Measurements from ENCODE around the gene SPRED1. TPM values are rescaled to one million over a fixed set of nuclear protein-coding genes. Genes with fewer than 3 reads are reported as not detected.

SPRED1 gene
- total and polyA plus RNA-seq, 2 of the 13 experiments (the other 11 are each of a cell fraction or from before 2014, with no cell fraction given), result 3.8 to 9.6 TPM

DNA sequence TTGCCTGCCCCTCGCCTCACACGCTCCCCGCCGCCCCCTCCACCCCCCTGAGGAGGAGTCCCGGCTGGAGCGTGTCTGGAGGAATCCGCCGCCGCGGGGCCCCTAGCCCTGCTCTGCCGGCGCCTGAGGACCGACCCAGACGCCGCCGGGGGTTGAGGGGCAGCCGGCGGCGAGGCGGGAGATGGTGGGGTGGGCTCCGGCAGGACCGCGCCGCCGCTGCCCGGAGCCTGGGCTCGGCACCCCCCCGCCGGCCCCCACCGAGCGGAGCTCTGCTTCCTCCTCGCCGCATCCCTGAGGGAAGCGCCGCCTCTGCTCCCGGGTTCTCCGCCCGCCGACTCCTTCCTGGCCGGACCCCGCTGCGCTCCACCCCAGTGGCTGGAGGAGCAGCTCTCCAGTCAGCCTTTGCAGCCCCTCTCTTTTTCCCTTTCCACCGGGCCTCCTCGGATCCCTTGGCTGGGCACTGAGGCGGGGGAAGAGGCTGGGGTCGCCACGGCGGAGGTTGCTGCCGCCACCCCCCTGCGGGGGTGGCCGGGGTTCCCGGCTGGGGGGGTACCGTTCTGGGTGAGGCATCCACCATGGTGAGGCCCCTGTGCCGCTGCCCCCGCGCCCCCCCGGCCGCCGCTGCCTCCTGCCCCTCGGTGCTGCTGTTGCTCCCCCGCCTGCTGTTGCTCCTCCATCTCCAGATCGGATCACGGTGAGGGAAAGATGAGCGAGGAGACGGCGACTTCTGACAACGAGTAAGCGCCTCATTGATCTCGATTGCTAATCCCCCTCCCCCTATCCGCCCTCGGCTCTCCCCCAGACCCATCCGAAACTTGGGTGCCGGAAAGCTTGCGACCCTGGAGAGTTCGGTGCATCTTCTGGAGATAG lies at the start of gene SPRED1 (continued):
- TF ChIP-seq, protein P1, sequence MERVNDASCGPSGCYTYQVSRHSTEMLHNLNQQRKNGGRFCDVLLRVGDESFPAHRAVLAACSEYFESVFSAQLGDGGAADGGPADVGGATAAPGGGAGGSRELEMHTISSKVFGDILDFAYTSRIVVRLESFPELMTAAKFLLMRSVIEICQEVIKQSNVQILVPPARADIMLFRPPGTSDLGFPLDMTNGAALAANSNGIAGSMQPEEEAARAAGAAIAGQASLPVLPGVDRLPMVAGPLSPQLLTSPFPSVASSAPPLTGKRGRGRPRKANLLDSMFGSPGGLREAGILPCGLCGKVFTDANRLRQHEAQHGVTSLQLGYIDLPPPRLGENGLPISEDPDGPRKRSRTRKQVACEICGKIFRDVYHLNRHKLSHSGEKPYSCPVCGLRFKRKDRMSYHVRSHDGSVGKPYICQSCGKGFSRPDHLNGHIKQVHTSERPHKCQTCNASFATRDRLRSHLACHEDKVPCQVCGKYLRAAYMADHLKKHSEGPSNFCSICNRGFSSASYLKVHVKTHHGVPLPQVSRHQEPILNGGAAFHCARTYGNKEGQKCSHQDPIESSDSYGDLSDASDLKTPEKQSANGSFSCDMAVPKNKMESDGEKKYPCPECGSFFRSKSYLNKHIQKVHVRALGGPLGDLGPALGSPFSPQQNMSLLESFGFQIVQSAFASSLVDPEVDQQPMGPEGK (CRISPR knock-in tag; IDR thresholded peaks at IDR 0.05), result peak; percentile 48; the same call in 1 of the 2 replicates
- TF ChIP-seq MEIS2 (CRISPR knock-in tag; IDR thresholded peaks at IDR 0.05), result peak; percentile 4; the same call in 1 of the 2 replicates
- peak; percentile 35; the same call in 1 of the 2 replicates for TF ChIP-seq MAZ (IDR thresholded peaks at IDR 0.05; ENCODE audit: borderline replicate concordance, low read depth, low read length)
- no peak for TF ChIP-seq MAZ (CRISPR knock-in tag; IDR thresholded peaks at IDR 0.05; ENCODE audit: low read depth)
- peak; percentile 7 for TF ChIP-seq RBM39 (IDR thresholded peaks at IDR 0.05; ENCODE audit: low read depth, low read length, poor library complexity, severe bottlenecking)
- peak; percentile 77 for TF ChIP-seq RBFOX2 (IDR thresholded peaks at IDR 0.05; ENCODE audit: low read depth, low read length)
- TF ChIP-seq ZNF292 (CRISPR knock-in tag; IDR thresholded peaks at IDR 0.05; ENCODE audit: borderline replicate concordance, low read depth), result peak; percentile 11; the same call in 1 of the 2 replicates
- 0 out of 2 replicates have a peak, but pooled peaks have one; percentile 27 for TF ChIP-seq ZNF607 (CRISPR knock-in tag; IDR thresholded peaks at IDR 0.05; ENCODE audit: borderline replicate concordance)
- 0 out of 2 replicates have a peak, but pooled peaks have one; percentile 11 for TF ChIP-seq ZNF263 (CRISPR knock-in tag; IDR thresholded peaks at IDR 0.05)
- TF ChIP-seq ZNF75D (CRISPR knock-in tag; IDR thresholded peaks at IDR 0.05; ENCODE audit: borderline replicate concordance), result no peak
- TF ChIP-seq, protein P2, sequence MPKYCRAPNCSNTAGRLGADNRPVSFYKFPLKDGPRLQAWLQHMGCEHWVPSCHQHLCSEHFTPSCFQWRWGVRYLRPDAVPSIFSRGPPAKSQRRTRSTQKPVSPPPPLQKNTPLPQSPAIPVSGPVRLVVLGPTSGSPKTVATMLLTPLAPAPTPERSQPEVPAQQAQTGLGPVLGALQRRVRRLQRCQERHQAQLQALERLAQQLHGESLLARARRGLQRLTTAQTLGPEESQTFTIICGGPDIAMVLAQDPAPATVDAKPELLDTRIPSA (CRISPR knock-in tag; IDR thresholded peaks at IDR 0.05; ENCODE audit: borderline replicate concordance), result 0 out of 2 replicates have a peak, but pooled peaks have one; percentile 14
- TF ChIP-seq, protein P3, sequence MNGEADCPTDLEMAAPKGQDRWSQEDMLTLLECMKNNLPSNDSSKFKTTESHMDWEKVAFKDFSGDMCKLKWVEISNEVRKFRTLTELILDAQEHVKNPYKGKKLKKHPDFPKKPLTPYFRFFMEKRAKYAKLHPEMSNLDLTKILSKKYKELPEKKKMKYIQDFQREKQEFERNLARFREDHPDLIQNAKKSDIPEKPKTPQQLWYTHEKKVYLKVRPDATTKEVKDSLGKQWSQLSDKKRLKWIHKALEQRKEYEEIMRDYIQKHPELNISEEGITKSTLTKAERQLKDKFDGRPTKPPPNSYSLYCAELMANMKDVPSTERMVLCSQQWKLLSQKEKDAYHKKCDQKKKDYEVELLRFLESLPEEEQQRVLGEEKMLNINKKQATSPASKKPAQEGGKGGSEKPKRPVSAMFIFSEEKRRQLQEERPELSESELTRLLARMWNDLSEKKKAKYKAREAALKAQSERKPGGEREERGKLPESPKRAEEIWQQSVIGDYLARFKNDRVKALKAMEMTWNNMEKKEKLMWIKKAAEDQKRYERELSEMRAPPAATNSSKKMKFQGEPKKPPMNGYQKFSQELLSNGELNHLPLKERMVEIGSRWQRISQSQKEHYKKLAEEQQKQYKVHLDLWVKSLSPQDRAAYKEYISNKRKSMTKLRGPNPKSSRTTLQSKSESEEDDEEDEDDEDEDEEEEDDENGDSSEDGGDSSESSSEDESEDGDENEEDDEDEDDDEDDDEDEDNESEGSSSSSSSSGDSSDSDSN (CRISPR knock-in tag; IDR thresholded peaks at IDR 0.05), result peak; percentile 16; the same call in 1 of the 2 replicates
- peak; percentile 2; the same call in 1 of the 2 replicates for TF ChIP-seq PHF8 (CRISPR knock-in tag; IDR thresholded peaks at IDR 0.05)

Data from HepG2 (cell line).